GM06990 (cell line): ENCODE data around the gene SUSD4.

ENCODE experiments used
- DNase-seq: peaks from one replicate; pipeline ENCODE4 v3.0.0-alpha.2; 2011; ENCODE audit not compliant: insufficient read length; ENCODE audit errors: extremely low read depth
- H3K27me3 ChIP-seq: replicated peaks from 2 replicates; pipeline ENCODE4 v1.6.0; 2011; ENCODE audit warnings: low read length; ENCODE audit not compliant: control insufficient read depth, insufficient read depth
- H3K36me3 ChIP-seq: 2 replicates; pipeline ENCODE4 v1.5.1; 2011; ENCODE audit warnings: low read length; ENCODE audit not compliant: control insufficient read depth, insufficient read depth
- H3K4me3 ChIP-seq: replicated peaks from 2 replicates; pipeline ENCODE4 v1.5.1; 2011; ENCODE audit warnings: low read depth, mild to moderate bottlenecking, control low read depth, low read length
- TF ChIP-seq, protein P1 (sequence below): IDR thresholded peaks from 2 replicates; pipeline ENCODE4 v1.5.1; 2011; ENCODE audit warnings: low read length, control low read depth, mild to moderate bottlenecking, inconsistent platforms; ENCODE audit not compliant: insufficient read depth, poor library complexity, severe bottlenecking

The SUSD4 gene

DNA sequence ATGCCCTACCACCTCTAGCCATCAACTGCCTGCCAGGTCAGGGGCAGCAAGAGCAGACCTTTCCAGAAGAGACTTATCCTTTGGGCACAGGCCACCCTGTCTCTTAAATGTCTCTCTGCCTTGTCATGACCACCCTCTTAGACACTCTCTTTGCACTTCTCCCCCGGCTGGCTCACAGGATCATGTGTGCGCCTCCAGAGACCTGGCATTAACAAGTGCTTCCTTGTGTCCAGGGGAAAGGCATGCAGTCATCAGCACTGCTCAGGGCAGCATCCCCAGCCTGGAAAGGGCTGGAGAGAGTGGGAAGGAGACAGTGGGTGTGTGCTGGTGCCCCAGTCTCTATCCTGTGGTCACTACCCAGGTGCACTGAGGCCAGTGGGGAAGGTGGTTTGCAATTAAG lies 135.8 kb downstream of the SUSD4 start:
- no peaks in the 10 kb centered on the region for H3K36me3 ChIP-seq
- no peak overlapping the region for H3K4me3 ChIP-seq
- TF ChIP-seq, protein P1, sequence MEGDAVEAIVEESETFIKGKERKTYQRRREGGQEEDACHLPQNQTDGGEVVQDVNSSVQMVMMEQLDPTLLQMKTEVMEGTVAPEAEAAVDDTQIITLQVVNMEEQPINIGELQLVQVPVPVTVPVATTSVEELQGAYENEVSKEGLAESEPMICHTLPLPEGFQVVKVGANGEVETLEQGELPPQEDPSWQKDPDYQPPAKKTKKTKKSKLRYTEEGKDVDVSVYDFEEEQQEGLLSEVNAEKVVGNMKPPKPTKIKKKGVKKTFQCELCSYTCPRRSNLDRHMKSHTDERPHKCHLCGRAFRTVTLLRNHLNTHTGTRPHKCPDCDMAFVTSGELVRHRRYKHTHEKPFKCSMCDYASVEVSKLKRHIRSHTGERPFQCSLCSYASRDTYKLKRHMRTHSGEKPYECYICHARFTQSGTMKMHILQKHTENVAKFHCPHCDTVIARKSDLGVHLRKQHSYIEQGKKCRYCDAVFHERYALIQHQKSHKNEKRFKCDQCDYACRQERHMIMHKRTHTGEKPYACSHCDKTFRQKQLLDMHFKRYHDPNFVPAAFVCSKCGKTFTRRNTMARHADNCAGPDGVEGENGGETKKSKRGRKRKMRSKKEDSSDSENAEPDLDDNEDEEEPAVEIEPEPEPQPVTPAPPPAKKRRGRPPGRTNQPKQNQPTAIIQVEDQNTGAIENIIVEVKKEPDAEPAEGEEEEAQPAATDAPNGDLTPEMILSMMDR, result no peak
- H3K27me3 ChIP-seq, result peaks cover 3% of the 10 kb centered on the region; the same call in 1 of the 2 replicates
- DNase-seq, result no peak

DNA sequence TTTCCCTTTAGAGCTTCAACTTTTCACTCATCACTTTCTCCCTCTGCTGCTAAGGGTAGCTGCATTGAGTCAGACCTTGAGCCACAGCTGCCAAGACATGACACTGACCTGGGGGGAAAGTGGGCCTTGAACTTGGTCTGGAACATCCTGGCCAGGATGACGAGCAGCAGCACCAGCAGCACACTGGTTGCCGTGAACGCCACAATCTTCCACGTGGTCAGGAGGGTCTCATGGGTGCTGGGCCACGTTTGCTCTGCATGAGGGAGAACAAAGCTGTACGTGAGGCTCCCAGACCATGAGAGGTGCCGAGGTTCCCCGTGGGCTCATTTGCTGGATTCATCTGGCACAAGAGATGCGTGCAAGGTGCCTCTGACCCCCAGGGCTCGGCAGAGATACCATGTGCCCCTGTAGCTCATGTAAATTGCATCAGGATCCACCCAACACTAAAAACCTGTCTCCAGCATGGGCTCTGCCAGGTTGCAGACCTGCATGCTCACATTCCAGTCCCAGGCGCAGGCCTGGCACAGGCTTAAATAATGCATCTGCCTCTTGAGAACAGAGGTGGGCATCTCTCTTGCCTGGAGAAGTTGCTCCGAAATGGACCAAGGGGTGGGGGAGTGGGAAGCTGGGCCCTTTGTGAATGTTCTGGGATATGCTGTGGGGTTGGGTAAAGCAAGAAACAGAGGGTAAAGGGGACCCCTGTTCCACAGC lies 136.3 kb downstream of the SUSD4 start:
- Histone ChIP-seq H3K27me3 (peaks cover 3% of the 10 kb centered on the region; the same call in 1 of the 2 replicates), H3K36me3 (no peaks in the 10 kb centered on the region), H3K4me3 (no peak overlapping the region)
- DNase-seq, result no peak
- TF ChIP-seq, protein P1, result no peak

DNA sequence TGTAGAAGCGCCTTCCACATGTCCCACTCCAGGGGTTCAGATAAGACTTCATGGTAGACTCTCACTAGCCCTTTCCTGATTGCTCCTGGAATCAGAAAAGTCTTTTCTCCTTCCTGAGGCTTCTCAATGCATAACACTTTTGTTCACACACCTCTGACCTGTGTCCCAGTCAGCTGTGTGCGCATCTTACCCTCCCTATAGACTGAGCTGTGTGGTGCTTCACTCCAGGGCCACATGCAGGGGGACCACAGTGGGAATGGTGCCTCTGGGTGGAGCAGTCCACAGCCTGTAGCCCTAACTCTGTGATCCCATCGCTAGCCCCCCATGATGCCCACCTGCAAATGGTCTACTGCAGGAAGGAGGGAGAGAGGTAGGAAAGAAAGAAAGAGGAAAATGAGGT lies 136.9 kb downstream of the SUSD4 start:
- H3K27me3 ChIP-seq, result peaks cover 3% of the 10 kb centered on the region; the same call in 1 of the 2 replicates
- no peaks in the 10 kb centered on the region for H3K36me3 ChIP-seq
- H3K4me3 ChIP-seq, result no peak overlapping the region
- no peak for DNase-seq
- TF ChIP-seq, protein P1, result no peak

DNA sequence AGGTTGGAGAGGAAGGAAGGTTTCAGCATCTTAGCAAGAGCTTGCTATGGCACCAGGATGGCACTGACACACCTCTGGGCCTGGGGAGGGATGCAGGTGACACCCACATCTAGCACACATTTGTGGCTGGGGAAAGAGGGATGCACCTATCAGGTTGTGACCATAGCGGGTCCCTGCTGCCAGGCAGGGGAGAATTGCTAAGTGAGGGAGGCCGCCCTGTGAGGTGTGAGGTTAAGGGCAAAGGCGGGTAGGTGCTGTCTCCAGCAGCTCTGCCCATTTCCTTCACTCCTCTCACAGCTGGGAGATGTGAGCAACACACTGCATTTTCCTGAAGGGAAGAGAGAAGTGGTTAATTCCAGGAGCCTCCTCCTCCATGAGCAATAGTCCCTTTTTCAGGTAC lies 137.7 kb downstream of the SUSD4 start:
- TF ChIP-seq, protein P1, result no peak
- H3K36me3 ChIP-seq, result no peaks in the 10 kb centered on the region
- H3K4me3 ChIP-seq, result no peak overlapping the region

DNA sequence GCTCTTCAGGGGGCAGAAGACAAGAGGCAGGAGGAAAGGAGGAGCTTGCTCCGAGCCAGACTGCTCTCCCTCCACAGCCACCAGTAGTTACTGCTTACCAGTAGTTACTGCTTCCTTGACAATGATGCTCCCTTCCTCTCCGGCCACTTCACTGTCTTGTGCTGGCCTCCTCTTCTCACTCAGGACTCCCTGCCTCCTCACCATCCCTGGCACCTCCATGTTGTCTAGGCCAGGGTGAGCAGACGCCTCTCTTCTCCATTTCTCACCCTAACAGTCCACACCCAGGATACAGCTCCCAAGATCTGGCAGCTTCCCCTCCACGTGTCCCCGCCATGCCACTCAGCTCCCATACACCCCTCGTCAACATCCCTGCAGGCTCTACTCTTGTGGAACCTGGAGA lies 138.5 kb downstream of the SUSD4 start:
- TF ChIP-seq, protein P1, result no peak
- no peak for DNase-seq
- H3K27me3 ChIP-seq, result peaks cover 3% of the 10 kb centered on the region; the same call in 1 of the 2 replicates
- no peak overlapping the region for H3K4me3 ChIP-seq
- no peaks in the 10 kb centered on the region for H3K36me3 ChIP-seq

More for the DNA sequence above, 137.7 kb downstream of the SUSD4 start:
- H3K27me3 ChIP-seq, result peaks cover 3% of the 10 kb centered on the region; the same call in 1 of the 2 replicates
- no peak for DNase-seq
